GM12878 (cell line): ENCODE results near the gene UNK. TPM values are rescaled to one million over a fixed set of nuclear protein-coding genes. Genes with fewer than 3 reads are reported as not detected.

ENCODE experiments used
- ATAC-seq: fragments of 200-7000 bp; cut with Tn5 transposase; 3 replicates; pipeline ENCODE4 v1.9.1; 2020; ENCODE audit warnings: mild to moderate bottlenecking, moderate library complexity
- BruUV-seq: library from RNA; stranded (reverse); fragments of 400-500 nt; replicated peaks from 2 replicates; lab custom pipeline; 2021; lab: Mats Ljungman, UMichigan
- CTCF ChIA-PET: fragments of 300-600 bp; sonication (Branson Sonifier 250); formaldehyde crosslinking; extraction: SDS; loops from one replicate; lab custom pipeline; 2021; ENCODE audit warnings: inconsistent platforms; lab: Yijun Ruan, JAX
- POLR2A ChIA-PET: fragments of 350-600 bp; formaldehyde crosslinking; extraction: SDS; loops from one replicate; lab custom pipeline; 2021; ENCODE audit warnings: inconsistent platforms; lab: Charles Lee
- RAD21 ChIA-PET: fragments of 300-600 bp; sonication (Branson Sonifier 250); formaldehyde crosslinking; loops from one replicate; lab custom pipeline; 2023; ENCODE audit warnings: antibody characterized with exemption; ENCODE audit not compliant: unreplicated experiment; lab: Charles Lee
- SMC1A ChIA-PET: fragments of 300-600 bp; sonication (Branson Sonifier 250); formaldehyde crosslinking; loops from one replicate; lab custom pipeline; 2023; ENCODE audit not compliant: unreplicated experiment, uncharacterized antibody; lab: Charles Lee
- DNase-seq: peaks from one replicate; pipeline ENCODE4 v3.0.0-alpha.2; 2011; ENCODE audit warnings: low read depth, low spot score
- FAIRE-seq: peaks from 3 replicates; lab custom pipeline; 2011; peaks lifted over from hg19 to GRCh38; lab: Jason Lieb, UNC
- H2AFZ ChIP-seq: 2 replicates; pipeline ENCODE4 v1.6.0; 2011; ENCODE audit warnings: low read depth, low read length, control low read depth; ENCODE audit not compliant: control insufficient read depth
- H3K27ac ChIP-seq: 2 replicates; pipeline ENCODE4 v1.5.1; 2011; ENCODE audit warnings: control low read depth; ENCODE audit not compliant: control insufficient read depth, insufficient read depth
- H3K27me3 ChIP-seq, 2 experiments: replicated peaks in 1 of 2; 2 replicates each; pipeline versions ENCODE4 v1.6.0 to v1.6.1; 2011; ENCODE audit warnings: low read length in 1 of 2; ENCODE audit not compliant: control insufficient read depth in 2 of 2, insufficient read depth in 2 of 2
- H3K36me3 ChIP-seq, 2 experiments: 2 replicates each; pipeline ENCODE4 v1.5.1; 2011; ENCODE audit warnings: low read length in 1 of 2; ENCODE audit not compliant: control insufficient read depth in 2 of 2, insufficient read depth in 2 of 2
- H3K4me1 ChIP-seq: 2 replicates; pipeline ENCODE4 v1.6.1; 2011; ENCODE audit warnings: mild to moderate bottlenecking, low read length, moderate library complexity, mixed read lengths; ENCODE audit not compliant: control insufficient read depth, insufficient read depth
- H3K4me2 ChIP-seq: 2 replicates; pipeline ENCODE4 v1.6.0; 2011; ENCODE audit warnings: control low read depth; ENCODE audit not compliant: control insufficient read depth, insufficient read depth
- H3K4me3 ChIP-seq: fragments of 200-600 bp; sonication (generic); 2 replicates; pipeline ENCODE4 v1.5.1; 2016
- H3K79me2 ChIP-seq: 2 replicates; pipeline ENCODE4 v1.6.0; 2011; ENCODE audit warnings: low read length; ENCODE audit not compliant: control insufficient read depth, insufficient read depth
- H3K9ac ChIP-seq: 2 replicates; pipeline ENCODE4 v1.8.0; 2011; ENCODE audit warnings: low read length, control low read depth, mixed read lengths; ENCODE audit not compliant: control insufficient read depth, insufficient read depth
- H3K9me3 ChIP-seq: replicated peaks from 3 replicates; pipeline ENCODE4 v1.5.1; 2011; ENCODE audit warnings: mild to moderate bottlenecking, low read length; ENCODE audit not compliant: control insufficient read depth, insufficient read depth
- H4K20me1 ChIP-seq: 2 replicates; pipeline ENCODE4 v1.6.0; 2011; ENCODE audit not compliant: control insufficient read depth, insufficient read depth
- CTCF ChIP-seq, 3 experiments: IDR thresholded peaks in 2 of 3; conservative IDR thresholded peaks in 1 of 3; 2 replicates each; pipeline ENCODE4 v1.5.1; 2011; ENCODE audit warnings: low read depth in 3 of 3, low read length in 3 of 3, mild to moderate bottlenecking in 3 of 3, control low read depth in 2 of 3, moderate library complexity in 2 of 3, inconsistent platforms in 1 of 3, mixed read lengths in 1 of 3; ENCODE audit not compliant: control insufficient read depth in 2 of 3, insufficient read depth in 1 of 3; ENCODE audit errors: extremely low read depth in 1 of 3
- IKZF2 ChIP-seq, 2 experiments: fragments of 450-650 bp; IDR thresholded peaks; 2 replicates each; pipeline ENCODE4 v1.6.1; 2017; ENCODE audit warnings: mild to moderate bottlenecking in 2 of 2, moderate library complexity in 2 of 2
- MTA3 ChIP-seq: IDR thresholded peaks from 2 replicates; pipeline ENCODE4 v1.6.1; 2012; ENCODE audit warnings: low read length, inconsistent platforms, borderline replicate concordance
- RAD21 ChIP-seq: IDR thresholded peaks from 2 replicates; pipeline ENCODE4 v1.6.1; 2011; ENCODE audit warnings: mild to moderate bottlenecking, low read depth, low read length, moderate library complexity; ENCODE audit not compliant: insufficient read depth
- WGBS: methylation state at CpG from one replicate; pipeline ENCODE4 v1.1.6; 2016; ENCODE audit warnings: low lambda C conversion rate; ENCODE audit not compliant: insufficient replicate concordance, insufficient coverage; ENCODE audit errors: missing lambda C conversion rate; 5-methylcytosine and 5-hydroxymethylcytosine counted together
- in situ Hi-C: fragments of 300-500 bp; cut with MboI; formaldehyde crosslinking; loops from 9 replicates; pipeline ENCODE4 v1.14.3; 2018; ENCODE audit warnings: mixed read lengths
- intact Hi-C: fragments of 100-400 bp; cut with micrococcal nuclease; formaldehyde crosslinking; loops from one replicate; pipeline ENCODE4 v1.14.2; 2022; ENCODE audit not compliant: unreplicated experiment
- polyA plus RNA-seq, 11 experiments: library from polyadenylated mRNA; depleted of rRNA in 4 of 11; unstranded in 6 of 11; stranded (reverse) in 5 of 11; fragments of >200 nt; fragmentation: Nextera tagmentation in 4 of 11; fragmentation: Illumina TruSeq in 1 of 11; extraction: Ambion mirVana in 4 of 11; extraction: Trizol in 1 of 11; gene quantifications; 1 replicate in 1 of 11; 2 replicates in 10 of 11; pipeline versions ENCODE4 v1.2.1 to v1.2.3, GENCODE V29; 2011 to 2016; ENCODE audit warnings: inconsistent platforms in 2 of 11, missing spikeins in 2 of 11, low read depth in 1 of 11
- total RNA-seq, 4 experiments: library from RNA; depleted of rRNA in 3 of 4; stranded (reverse); fragments of >200 nt in 3 of 4; fragmentation: Illumina TruSeq in 1 of 4; extraction: Trizol in 1 of 4; gene quantifications; 2 replicates each; pipeline versions ENCODE4 v1.2.1 to v1.2.3, GENCODE V29; 2013 to 2021

UNK gene
- total and polyA plus RNA-seq, 10 of the 15 experiments (the other 5 are each of a cell fraction or from before 2014, with no cell fraction given): 8.9 to 34.5 (median 27.3) TPM

DNA sequence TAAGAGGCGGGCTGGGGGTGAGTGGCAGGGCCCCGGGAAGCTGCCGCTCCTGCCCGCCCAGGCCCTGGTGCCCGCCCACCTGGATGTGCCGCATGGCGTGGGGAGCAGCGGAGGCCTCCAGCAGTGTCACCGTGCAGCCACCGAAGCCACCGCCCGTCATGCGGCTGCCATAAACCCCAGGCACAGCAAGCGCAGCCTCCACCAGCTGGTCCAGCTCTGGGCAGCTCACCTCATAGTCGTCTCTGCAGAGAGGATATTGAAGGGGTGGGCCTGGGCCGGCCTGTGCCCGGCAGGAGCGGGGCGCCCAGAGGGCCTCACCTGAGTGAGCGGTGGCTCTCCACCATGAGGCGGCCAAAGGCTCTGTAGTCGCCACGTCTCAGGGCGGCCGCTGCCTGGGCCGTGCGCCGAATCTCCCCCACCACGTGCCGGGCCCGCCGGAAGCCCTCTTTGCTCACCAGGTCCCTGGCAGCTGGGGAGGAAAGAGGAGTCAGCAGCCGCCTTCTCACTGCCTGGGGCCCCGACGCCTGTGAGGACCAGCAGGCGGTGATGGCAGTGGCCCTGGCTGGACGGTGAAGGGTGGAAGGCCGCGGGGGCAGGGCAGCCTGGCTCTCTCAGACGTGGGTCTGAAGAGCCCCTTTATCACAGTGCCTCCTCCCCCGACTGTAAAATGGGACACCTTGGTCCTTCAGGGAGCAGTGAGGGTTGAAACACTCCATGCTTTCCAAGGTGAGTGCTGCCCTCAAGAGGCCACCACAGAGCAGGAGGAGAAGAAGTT lies 26.3 kb upstream of the UNK start:
- Histone ChIP-seq H4K20me1 (no peaks in the 10 kb centered on the region), H3K27me3 (no peaks in the 10 kb centered on the region), H3K4me3 (no peak overlapping the region), H3K79me2 (no peaks in the 10 kb centered on the region), H3K9me3 (no peaks in the 10 kb centered on the region), H3K27ac (no peak overlapping the region), H3K9ac (no peak overlapping the region)
- ChIA-PET SMC1A (no interaction called here), CTCF (no interaction called here), RAD21 (no interaction called here), POLR2A (no interaction called here)
- WGBS: 85% methylated on average over 37 of the region's 41 CpGs
- intact Hi-C loops (no loop called here), in situ Hi-C loops (no loop called here)
- no peak for DNase-seq
- TF ChIP-seq MTA3 (no peak), IKZF2 (IDR thresholded peaks at IDR 0.05) (no peak), CTCF (IDR thresholded peaks at IDR 0.05 in 2 of 3, conservative IDR thresholded peaks at IDR 0.05 in 1 of 3; ENCODE audit: control insufficient read depth in 2 of 3, extremely low read depth in 1 of 3, insufficient read depth in 1 of 3, low read depth in 3 of 3, low read length in 3 of 3) (peak; percentile 12 to 22 (median 19); a peak in 3 of 6 replicates), RAD21 (0 out of 2 replicates have a peak, but pooled peaks have one; percentile 8)
- TF ChIP-seq, all 136 proteins: peak for 2
- no peak for ATAC-seq
- H2AFZ ChIP-seq: no peak overlapping the region
- peaks cover 6% of the 10 kb centered on the region for H3K4me1 ChIP-seq
- no peaks in the 10 kb centered on the region for H3K36me3 ChIP-seq
- H3K4me2 ChIP-seq: no peak overlapping the region
- no peak for FAIRE-seq
- no TSS peak for BruUV-seq
